Stimulated activated CD8-positive, alpha-beta memory T cell treated with anti-CD3 and anti-CD28 coated beads, Interleukin-4, amount 100 ng/mL, for 24 hours (primary cell): ENCODE results near the gene GALNT18.

Source experiments
- DNase-seq: peaks from one replicate; pipeline ENCODE4 v3.0.0-alpha.2; 2020; ENCODE audit warnings: low read depth

The GALNT18 gene

GRCh38 chr11:11432621-11433319, 189.0 kb downstream of the GALNT18 start:
- no peak for DNase-seq

- DNase-seq: no peak
Observed at GRCh38 chr11:11430431-11430830, 191.4 kb downstream of the GALNT18 start.

GRCh38 chr11:11428714-11429113, 193.1 kb downstream of the GALNT18 start:
- no peak for DNase-seq

GRCh38 chr11:11427542-11427941, 194.3 kb downstream of the GALNT18 start:
- no peak for DNase-seq

GRCh38 chr11:11427140-11427539, 194.7 kb downstream of the GALNT18 start:
- DNase-seq: no peak

- DNase-seq: no peak
Observed at GRCh38 chr11:11426226-11426952, 195.4 kb downstream of the GALNT18 start.

- no peak for DNase-seq
Observed at GRCh38 chr11:11425806-11426205, 196.0 kb downstream of the GALNT18 start.

GRCh38 chr11:11424688-11425087, 197.1 kb downstream of the GALNT18 start:
- DNase-seq: no peak

GRCh38 chr11:11422411-11423128, 199.2 kb downstream of the GALNT18 start:
- no peak for DNase-seq

GRCh38 chr11:11421509-11421908, 200.3 kb downstream of the GALNT18 start:
- DNase-seq: no peak

GRCh38 chr11:11420899-11421285, 200.9 kb downstream of the GALNT18 start:
- no peak for DNase-seq

GRCh38 chr11:11420191-11420898, 201.5 kb downstream of the GALNT18 start:
- DNase-seq: no peak

GRCh38 chr11:11419747-11420146, 202.1 kb downstream of the GALNT18 start:
- DNase-seq: no peak

- DNase-seq: no peak
Observed at GRCh38 chr11:11416917-11417316, 204.9 kb downstream of the GALNT18 start.

- DNase-seq: no peak
Observed at GRCh38 chr11:11416502-11416901, 205.3 kb downstream of the GALNT18 start.

GRCh38 chr11:11415901-11416300, 205.9 kb downstream of the GALNT18 start:
- no peak for DNase-seq

GRCh38 chr11:11414996-11415395, 206.8 kb downstream of the GALNT18 start:
- no peak for DNase-seq

GRCh38 chr11:11413776-11414175, 208.0 kb downstream of the GALNT18 start:
- no peak for DNase-seq

GRCh38 chr11:11411401-11411985, 210.3 kb downstream of the GALNT18 start:
- no peak for DNase-seq

- DNase-seq: no peak
Observed at GRCh38 chr11:11409901-11410300, 211.9 kb downstream of the GALNT18 start.

- no peak for DNase-seq
Observed at GRCh38 chr11:11409224-11409623, 212.6 kb downstream of the GALNT18 start.
